GM21390 (cell line): ENCODE data around the gene ACOT4.
"Not testable (repeated sequence)": the region's sequence is repeated elsewhere in the genome, so short reads cannot be mapped to it uniquely, and the experiment has no call there.

Experiments
- ATAC-seq: cut with Tn5 transposase; IDR thresholded peaks from one replicate; pipeline ENCODE4 v1.9.1; 2021; ENCODE audit not compliant: unreplicated experiment

Gene ACOT4

GRCh38 chr14:73576391-73576790 is 15.3 kb upstream of the ACOT4 start:
- ATAC-seq, result no peak

- not testable (repeated sequence) for ATAC-seq
Observed at GRCh38 chr14:73577214-73577613, 14.5 kb upstream of the ACOT4 start.

GRCh38 chr14:73582102-73582979 is 9.3 kb upstream of the ACOT4 start:
- ATAC-seq, result not testable (repeated sequence)

GRCh38 chr14:73588695-73589094 is 3.0 kb upstream of the ACOT4 start:
- ATAC-seq, result no peak

GRCh38 chr14:73589116-73589515 is 2.6 kb upstream of the ACOT4 start:
- no peak for ATAC-seq

- ATAC-seq, result not testable (repeated sequence)
Observed at GRCh38 chr14:73590673-73591004, 1.0 kb upstream of the ACOT4 start.

GRCh38 chr14:73594491-73594890 is 2.8 kb downstream of the ACOT4 start:
- ATAC-seq, result no peak

GRCh38 chr14:73599499-73599898 is 7.8 kb downstream of the ACOT4 start:
- ATAC-seq, result no peak

DNA sequence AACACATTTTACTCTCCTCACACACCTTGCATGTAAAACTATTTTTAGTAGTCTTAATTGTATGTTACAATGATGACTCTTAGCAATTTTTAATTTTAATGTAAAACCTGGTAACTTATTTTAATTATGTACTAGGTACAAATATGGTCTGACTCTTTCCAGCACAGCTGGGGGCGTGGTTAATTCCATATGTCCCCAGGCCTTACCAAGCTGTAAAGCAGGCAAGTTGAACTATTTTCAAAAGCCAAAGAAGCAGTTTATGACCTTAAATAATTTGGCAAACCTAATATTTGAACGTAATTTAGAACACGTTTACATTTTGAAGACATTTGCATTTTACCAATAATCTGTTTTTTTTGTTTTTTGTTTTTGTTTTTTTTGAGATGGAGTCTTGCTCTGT is 11.3 kb downstream of the ACOT4 start:
- no peak for ATAC-seq

DNA sequence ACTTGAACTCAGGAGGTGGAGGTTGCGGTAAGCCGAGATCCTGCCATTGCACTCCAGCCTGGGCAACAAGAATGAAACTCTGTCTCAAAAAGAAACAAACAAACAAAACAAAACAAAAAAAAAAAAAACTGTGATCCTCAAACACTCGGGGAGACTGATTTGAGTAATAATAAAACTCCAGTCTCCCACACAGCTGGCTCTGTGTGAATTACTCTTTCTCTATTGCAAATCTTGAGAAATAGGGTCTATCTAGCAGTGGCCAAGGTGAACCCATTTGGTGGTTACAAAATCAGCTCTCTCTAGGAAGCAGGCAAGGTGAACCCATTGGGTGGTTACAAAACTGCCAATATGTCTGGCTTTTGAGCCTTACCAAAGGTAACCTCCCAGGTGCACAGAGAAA is 14.6 kb downstream of the ACOT4 start:
- no peak for ATAC-seq

DNA sequence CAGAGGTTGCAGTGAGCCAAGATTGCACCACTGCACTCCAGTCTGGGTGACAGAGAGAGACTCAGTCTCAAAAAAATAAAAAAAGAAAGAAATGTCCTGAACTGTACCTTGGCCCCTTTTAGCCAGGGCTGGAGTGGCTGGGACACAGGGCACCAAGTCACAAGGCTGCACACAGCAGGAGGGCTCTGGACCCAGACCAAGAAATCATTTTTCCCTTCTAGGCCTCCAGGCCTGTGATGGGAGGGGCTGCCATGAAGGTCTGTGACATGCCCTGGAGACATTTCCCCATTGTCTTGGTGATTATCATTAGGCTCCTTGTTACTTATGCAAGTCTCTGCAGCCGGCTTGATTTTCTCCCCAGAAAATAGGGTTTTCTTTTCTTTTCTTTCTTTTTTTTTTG is 15.6 kb downstream of the ACOT4 start:
- ATAC-seq, result no peak

DNA sequence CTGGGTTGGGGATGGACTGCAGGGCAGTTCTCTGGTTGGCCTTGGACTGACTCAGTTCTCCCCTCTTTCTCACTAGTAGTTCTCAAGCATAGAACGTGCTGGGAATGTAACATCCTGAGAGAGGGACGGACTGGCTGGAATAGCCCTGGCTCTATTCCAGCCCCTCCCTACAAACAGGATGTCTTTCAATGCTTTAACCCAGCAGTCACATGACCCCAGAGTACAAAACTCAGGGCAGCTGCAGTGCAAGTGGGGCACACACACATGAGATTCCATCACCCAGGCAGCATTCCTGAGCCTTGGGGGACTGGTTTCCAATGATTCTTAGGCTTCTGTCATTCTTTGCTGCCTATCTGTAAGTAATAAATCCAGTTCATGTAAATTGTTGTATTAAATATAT is 19.0 kb downstream of the ACOT4 start:
- no peak for ATAC-seq

DNA sequence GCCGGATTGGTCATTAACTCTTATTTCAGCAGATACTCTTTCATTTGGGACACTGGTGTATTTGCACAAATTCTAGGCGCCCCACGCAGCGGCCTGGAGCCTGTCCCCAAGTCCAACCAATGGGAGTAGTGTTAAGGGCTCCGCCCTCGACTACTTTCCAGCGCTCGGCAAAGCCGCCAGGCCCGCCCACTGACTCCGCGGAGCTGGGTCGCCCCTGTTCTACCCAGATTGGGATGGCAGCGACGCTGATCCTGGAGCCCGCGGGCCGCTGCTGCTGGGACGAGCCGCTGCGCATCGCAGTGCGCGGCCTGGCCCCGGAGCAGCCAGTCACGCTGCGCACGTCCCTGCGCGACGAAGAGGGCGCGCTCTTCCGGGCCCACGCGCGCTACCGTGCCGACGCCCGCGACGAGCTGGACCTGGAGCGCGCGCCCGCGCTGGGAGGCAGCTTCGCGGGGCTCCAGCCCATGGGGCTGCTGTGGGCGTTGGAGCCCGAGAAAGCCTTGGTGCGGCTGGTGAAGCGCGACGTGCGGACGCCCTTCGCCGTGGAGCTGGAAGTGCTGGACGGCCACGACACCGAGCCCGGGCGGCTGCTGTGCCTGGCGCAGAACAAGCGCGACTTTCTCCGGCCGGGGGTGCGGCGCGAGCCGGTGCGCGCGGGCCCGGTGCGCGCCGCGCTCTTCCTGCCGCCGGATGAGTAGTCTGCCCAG is 20.8 kb downstream of the ACOT4 start, which contains the start of gene ACOT6:
Gene ACOT6 (plus strand): TSS at position 179 of the 707 bp plus-strand sequence. CDS start 55 bp downstream, at position 234.
- peak; percentile 71 for ATAC-seq

- peak; percentile 9 for ATAC-seq
Observed at GRCh38 chr14:73613046-73613383, 21.3 kb downstream of the ACOT4 start.

DNA sequence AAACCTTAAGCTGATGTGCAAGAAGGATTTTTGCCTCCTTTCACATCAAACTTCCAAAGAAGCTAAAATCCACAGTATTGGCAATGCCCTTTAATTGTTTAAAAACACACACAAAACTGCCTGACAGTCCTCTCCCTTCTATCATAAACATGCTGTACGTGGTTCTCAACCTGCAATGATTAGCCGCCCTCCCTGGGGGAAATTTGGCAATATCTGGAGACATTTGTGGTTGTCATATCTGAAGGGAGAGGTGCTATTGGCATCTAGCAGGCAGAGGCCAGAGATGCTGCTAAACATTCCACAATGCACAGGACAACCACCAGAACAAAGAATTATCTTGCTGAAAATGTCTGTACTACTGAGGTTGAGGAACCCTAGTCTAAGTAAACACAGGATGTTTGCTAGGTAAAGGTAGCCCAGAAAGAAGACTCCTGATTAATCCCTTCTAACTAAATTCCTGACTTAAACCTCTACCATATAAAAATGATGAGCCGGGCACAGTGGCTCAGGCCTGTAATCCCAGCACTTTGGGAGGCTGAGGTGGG is 21.8 kb downstream of the ACOT4 start:
- ATAC-seq, result no peak

DNA sequence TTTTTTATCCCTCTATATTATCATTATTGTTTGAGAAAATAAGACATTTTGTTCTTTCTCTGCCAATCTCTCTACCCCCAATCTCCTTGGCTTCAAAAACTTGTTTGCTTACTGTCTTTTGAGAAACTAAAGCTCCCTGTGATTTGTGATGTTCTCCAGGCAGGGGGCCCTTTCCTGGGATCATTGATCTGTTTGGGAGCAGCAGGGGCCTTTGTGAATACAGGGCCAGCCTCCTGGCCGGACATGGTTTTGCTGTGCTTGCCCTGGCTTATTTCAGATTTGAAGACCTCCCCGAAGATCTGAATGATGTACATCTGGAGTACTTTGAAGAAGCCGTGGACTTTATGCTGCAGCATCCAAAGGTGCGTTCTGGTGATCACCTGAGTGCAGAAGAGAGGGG is 25.2 kb downstream of the ACOT4 start:
- no peak for ATAC-seq

DNA sequence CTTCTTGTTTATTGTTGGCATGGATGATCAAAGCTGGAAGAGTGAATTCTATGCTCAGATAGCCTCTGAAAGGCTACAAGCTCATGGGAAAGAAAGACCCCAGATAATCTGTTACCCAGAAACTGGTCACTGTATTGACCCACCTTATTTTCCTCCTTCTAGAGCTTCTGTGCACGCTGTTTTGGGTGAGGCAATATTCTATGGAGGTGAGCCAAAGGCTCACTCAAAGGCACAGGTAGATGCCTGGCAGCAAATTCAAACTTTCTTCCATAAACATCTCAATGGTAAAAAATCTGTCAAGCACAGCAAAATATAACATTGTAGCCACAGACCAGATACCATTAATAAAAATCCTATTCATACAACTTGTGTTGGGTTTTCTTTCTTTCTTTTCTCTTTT is 27.9 kb downstream of the ACOT4 start:
- ATAC-seq, result no peak

DNA sequence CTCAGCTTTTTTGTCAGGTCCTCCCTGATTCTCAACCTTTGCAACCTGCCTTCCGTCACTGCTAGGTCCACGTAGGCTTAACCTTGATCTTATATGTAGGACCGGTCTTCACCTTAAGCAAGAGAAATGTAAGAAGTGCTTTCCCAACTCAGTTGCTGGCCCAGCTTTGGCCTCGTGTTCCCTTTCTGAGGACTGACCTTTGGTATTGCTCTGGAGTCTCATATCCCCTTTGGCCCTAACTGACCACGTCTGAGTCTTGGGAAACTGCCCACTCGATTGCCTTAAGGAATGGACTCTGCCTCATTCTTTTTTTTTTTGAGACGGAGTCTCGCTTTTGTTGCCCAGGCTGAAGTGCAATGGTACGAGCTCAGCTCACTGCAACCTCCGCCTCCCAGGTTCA is 28.6 kb downstream of the ACOT4 start:
- ATAC-seq, result no peak

- no peak for ATAC-seq
Observed at GRCh38 chr14:73623504-73624054, 31.9 kb downstream of the ACOT4 start.

- no peak for ATAC-seq
Observed at GRCh38 chr14:73625706-73626105, 34.0 kb downstream of the ACOT4 start.

DNA sequence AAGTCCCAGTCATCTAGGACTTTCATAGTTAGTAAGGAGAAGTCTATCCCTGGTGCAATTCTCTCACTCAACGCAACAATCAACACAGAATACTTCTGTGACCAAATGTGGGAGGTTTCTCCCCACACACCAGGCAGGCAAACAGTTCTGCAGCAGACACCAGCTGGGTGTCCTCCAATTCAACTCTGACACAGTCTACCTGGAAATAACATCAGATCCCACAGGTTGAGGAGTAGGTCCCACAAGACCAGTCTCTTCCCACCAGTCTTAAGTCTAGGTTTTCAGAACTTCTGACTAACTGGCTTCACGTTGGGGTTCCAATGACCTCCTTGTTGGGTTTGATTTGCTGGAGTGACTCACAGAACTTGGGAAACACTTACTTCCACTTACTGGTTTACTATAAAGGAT is 35.5 kb downstream of the ACOT4 start:
- no peak for ATAC-seq
